Measurements from ENCODE around the gene DHX40. TPM values are rescaled to one million over a fixed set of nuclear protein-coding genes. Genes with fewer than 3 reads are reported as not detected.

DHX40 gene
- total RNA-seq, 1 experiment from 2014 or later: 32.7 TPM

- peaks cover 27% of the 10 kb centered on the region for H3K36me3 Mint-ChIP-seq (ENCODE audit: insufficient read depth, unreplicated experiment)
- ChIA-PET CTCF (no interaction called here), POLR2A (interaction anchor here (0.6 kb wide), 1 partner anchor 452 kb away, joined by 3 read pairs; the partner anchor contains the start of gene PRR11)
- no peak for DNase-seq
- no peak for TF ChIP-seq CTCF (IDR thresholded peaks at IDR 0.05; ENCODE audit: insufficient read depth in 1 of 2, low read depth in 1 of 2, low read length in 1 of 2, severe bottlenecking in 1 of 2, unreplicated experiment in 1 of 2)
- no peaks in the 10 kb centered on the region for H3K27me3 ChIP-seq (replicated peaks; ENCODE audit: control insufficient read depth, insufficient read depth, low read length)
- peaks cover 3% of the 10 kb centered on the region; the same call in 1 of the 2 replicates for H3K36me3 ChIP-seq (ENCODE audit: control insufficient read depth, insufficient read depth, low read length)
- H3K9me3 ChIP-seq: no peaks in the 10 kb centered on the region
- intact Hi-C loops (cut with micrococcal nuclease; ENCODE audit: unreplicated experiment): no loop called here
- H3K4me3 Mint-ChIP-seq (ENCODE audit: unreplicated experiment): no peak overlapping the region
- H3K27ac Mint-ChIP-seq (ENCODE audit: unreplicated experiment): no peak overlapping the region
- no peaks in the 10 kb centered on the region for H3K4me1 Mint-ChIP-seq (ENCODE audit: low read depth, unreplicated experiment)
- no peaks in the 10 kb centered on the region for H3K9me3 Mint-ChIP-seq (ENCODE audit: unreplicated experiment)
- no peaks in the 10 kb centered on the region for H3K27me3 Mint-ChIP-seq (ENCODE audit: insufficient read depth, unreplicated experiment)
- H3K4me1 ChIP-seq: no peaks in the 10 kb centered on the region
- no peak overlapping the region for H3K4me3 ChIP-seq (ENCODE audit: low read depth, low read length)
- TSS peak; percentile 59 for BruUV-seq (replicated peaks)
Measured at GRCh38 chr17:59607061-59607460, 41.7 kb downstream of the DHX40 start.

DNA sequence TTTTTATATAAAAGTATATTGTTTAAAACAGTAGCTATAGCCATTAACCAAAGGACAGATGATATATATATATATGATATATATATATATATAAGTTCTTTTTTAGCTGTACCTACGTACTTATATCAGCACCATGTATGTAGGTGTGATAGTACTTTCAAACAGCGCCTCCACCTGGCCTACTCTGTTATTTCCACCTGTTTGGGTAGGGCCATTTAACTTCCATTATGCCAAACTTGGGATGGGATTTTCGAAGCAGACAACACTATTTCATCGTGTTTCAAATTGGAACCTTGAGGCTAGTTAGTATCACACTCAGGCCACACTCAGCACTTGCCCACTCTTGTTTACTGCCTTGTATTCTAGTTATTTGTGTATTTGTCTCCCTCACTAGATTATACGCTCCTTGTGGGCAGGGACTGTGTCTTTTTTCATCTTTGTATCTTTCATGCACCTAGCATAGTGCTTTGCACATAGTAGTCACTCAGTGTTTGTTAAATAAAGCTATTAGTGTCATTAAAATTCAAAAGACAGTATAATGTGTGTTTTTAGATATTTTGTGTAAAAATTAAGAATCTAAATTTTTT lies 42.5 kb downstream of the DHX40 start:
- Histone ChIP-seq H3K9me3 (no peaks in the 10 kb centered on the region), H3K4me1 (no peaks in the 10 kb centered on the region), H3K4me3 (ENCODE audit: low read depth, low read length) (no peak overlapping the region), H3K36me3 (ENCODE audit: control insufficient read depth, insufficient read depth, low read length) (peaks cover 3% of the 10 kb centered on the region; the same call in 1 of the 2 replicates), H3K27me3 (replicated peaks; ENCODE audit: control insufficient read depth, insufficient read depth, low read length) (no peaks in the 10 kb centered on the region)
- ChIA-PET POLR2A (no interaction called here), CTCF (no interaction called here)
- H3K4me1 Mint-ChIP-seq (ENCODE audit: low read depth, unreplicated experiment): no peaks in the 10 kb centered on the region
- H3K4me3 Mint-ChIP-seq (ENCODE audit: unreplicated experiment): no peak overlapping the region
- H3K36me3 Mint-ChIP-seq (ENCODE audit: insufficient read depth, unreplicated experiment): peaks cover 21% of the 10 kb centered on the region
- DNase-seq: peak in 1 of 2 experiments; percentile 23
- H3K9me3 Mint-ChIP-seq (ENCODE audit: unreplicated experiment): no peaks in the 10 kb centered on the region
- no peak overlapping the region for H3K27ac Mint-ChIP-seq (ENCODE audit: unreplicated experiment)
- BruUV-seq (replicated peaks): no TSS peak
- intact Hi-C loops (cut with micrococcal nuclease; ENCODE audit: unreplicated experiment): no loop called here
- peak in 1 of 2 experiments; percentile 38 for TF ChIP-seq CTCF (IDR thresholded peaks at IDR 0.05; ENCODE audit: insufficient read depth in 1 of 2, low read depth in 1 of 2, low read length in 1 of 2, severe bottlenecking in 1 of 2, unreplicated experiment in 1 of 2)
- no peaks in the 10 kb centered on the region for H3K27me3 Mint-ChIP-seq (ENCODE audit: insufficient read depth, unreplicated experiment)

- Mint-ChIP-seq H3K27me3 (ENCODE audit: insufficient read depth, unreplicated experiment) (no peaks in the 10 kb centered on the region), H3K27ac (ENCODE audit: unreplicated experiment) (no peak overlapping the region), H3K9me3 (ENCODE audit: unreplicated experiment) (no peaks in the 10 kb centered on the region), H3K4me3 (ENCODE audit: unreplicated experiment) (no peak overlapping the region), H3K36me3 (ENCODE audit: insufficient read depth, unreplicated experiment) (peaks cover 13% of the 10 kb centered on the region), H3K4me1 (ENCODE audit: low read depth, unreplicated experiment) (peaks cover 2% of the 10 kb centered on the region)
- CTCF ChIA-PET: no interaction called here
- TF ChIP-seq CTCF (IDR thresholded peaks at IDR 0.05; ENCODE audit: insufficient read depth in 1 of 2, low read depth in 1 of 2, low read length in 1 of 2, severe bottlenecking in 1 of 2, unreplicated experiment in 1 of 2): no peak
- no peak for DNase-seq
- Histone ChIP-seq H3K27me3 (replicated peaks; ENCODE audit: control insufficient read depth, insufficient read depth, low read length) (no peaks in the 10 kb centered on the region), H3K36me3 (ENCODE audit: control insufficient read depth, insufficient read depth, low read length) (peaks cover 2% of the 10 kb centered on the region; the same call in 1 of the 2 replicates), H3K4me1 (peaks cover 7% of the 10 kb centered on the region), H3K9me3 (no peaks in the 10 kb centered on the region), H3K4me3 (ENCODE audit: low read depth, low read length) (no peak overlapping the region)
- BruUV-seq (replicated peaks): no TSS peak
- POLR2A ChIA-PET: no interaction called here
- intact Hi-C loops (cut with micrococcal nuclease; ENCODE audit: unreplicated experiment): no loop called here
Measured at GRCh38 chr17:59611503-59611902, 46.1 kb downstream of the DHX40 start.

All from Caco-2 (cell line).